A549 (cell line): ENCODE data around the gene ZNF814.
A peak's percentile ranks its signal among the peaks of the same experiment; 100 is the strongest.
"Not testable (repeated sequence)": the region's sequence is repeated elsewhere in the genome, so short reads cannot be mapped to it uniquely, and the experiment has no call there.

ENCODE experiments used
- CBX8 ChIP-seq: fragments of 200-600 bp; sonication (generic); IDR thresholded peaks from 2 replicates; pipeline ENCODE4 v1.6.1; 2016
- CTCF ChIP-seq: fragments of >200 bp; sonication (Bioruptor Twin); formaldehyde crosslinking; IDR thresholded peaks from 3 replicates; pipeline ENCODE4 v1.5.1; 2016
- FOSB ChIP-seq: fragments of 250-450 bp; sonication (Bioruptor Pico); IDR thresholded peaks from 2 replicates; pipeline ENCODE4 v1.5.0; 2020; ENCODE audit warnings: mild to moderate bottlenecking, moderate library complexity
- POLR2A ChIP-seq: IDR thresholded peaks from 2 replicates; pipeline ENCODE4 v1.6.1; 2012; ENCODE audit warnings: mild to moderate bottlenecking, low read length

- not testable (repeated sequence) for TF ChIP-seq CTCF; CBX8; FOSB (CRISPR knock-in tag)
- TF ChIP-seq POLR2A: peak; percentile 29; the same call in 1 of the 2 replicates
Observed at GRCh38 chr19:57849666-57850473, 39.0 kb downstream of the ZNF814 start, which contains the start of gene ZNF587.
